MM.1S (cell line): ENCODE measurements around the gene GLIS2.
A peak's percentile ranks its signal among the peaks of the same experiment; 100 is the strongest.

Experiments
- CTCF ChIP-seq: fragments of 300-600 bp; sonication (generic); IDR thresholded peaks from 2 replicates; pipeline ENCODE4 v1.5.1; 2016; ENCODE audit warnings: antibody characterized with exemption, low read length, mixed read lengths
- EZH2 ChIP-seq: fragments of 300-600 bp; sonication (generic); optimal IDR thresholded peaks from 2 replicates; pipeline ENCODE3; 2017; ENCODE audit warnings: low read depth, mild to moderate bottlenecking, antibody characterized with exemption, low read length, mixed read lengths
- EZH2phosphoT487 ChIP-seq: fragments of 300-600 bp; sonication (generic); IDR thresholded peaks from 2 replicates; pipeline ENCODE4 v1.6.1; 2018; ENCODE audit warnings: antibody characterized with exemption, low read length

GRCh38 chr16:4315186-4316107 is at the start of gene GLIS2:
- TF ChIP-seq CTCF (no peak), EZH2 (peak; percentile 45), EZH2phosphoT487 (no peak)
